Measurements from ENCODE around the gene ZSCAN1.

ZSCAN1 gene

GRCh38 chr19:58045411-58046050 is 11.7 kb downstream of the ZSCAN1 start:
- DNase-seq (ENCODE audit: low spot score) = no peak
- TF ChIP-seq, protein P1, sequence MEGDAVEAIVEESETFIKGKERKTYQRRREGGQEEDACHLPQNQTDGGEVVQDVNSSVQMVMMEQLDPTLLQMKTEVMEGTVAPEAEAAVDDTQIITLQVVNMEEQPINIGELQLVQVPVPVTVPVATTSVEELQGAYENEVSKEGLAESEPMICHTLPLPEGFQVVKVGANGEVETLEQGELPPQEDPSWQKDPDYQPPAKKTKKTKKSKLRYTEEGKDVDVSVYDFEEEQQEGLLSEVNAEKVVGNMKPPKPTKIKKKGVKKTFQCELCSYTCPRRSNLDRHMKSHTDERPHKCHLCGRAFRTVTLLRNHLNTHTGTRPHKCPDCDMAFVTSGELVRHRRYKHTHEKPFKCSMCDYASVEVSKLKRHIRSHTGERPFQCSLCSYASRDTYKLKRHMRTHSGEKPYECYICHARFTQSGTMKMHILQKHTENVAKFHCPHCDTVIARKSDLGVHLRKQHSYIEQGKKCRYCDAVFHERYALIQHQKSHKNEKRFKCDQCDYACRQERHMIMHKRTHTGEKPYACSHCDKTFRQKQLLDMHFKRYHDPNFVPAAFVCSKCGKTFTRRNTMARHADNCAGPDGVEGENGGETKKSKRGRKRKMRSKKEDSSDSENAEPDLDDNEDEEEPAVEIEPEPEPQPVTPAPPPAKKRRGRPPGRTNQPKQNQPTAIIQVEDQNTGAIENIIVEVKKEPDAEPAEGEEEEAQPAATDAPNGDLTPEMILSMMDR (conservative IDR thresholded peaks at IDR 0.05; ENCODE audit: low read depth) = no peak
- CTCF ChIA-PET = interaction anchor here (0.6 kb wide), 1 partner anchor 1155 kb away, joined by 4 read pairs; no protein-coding TSS in a partner anchor
- H3K27ac ChIP-seq = no peak overlapping the region
- POLR2A ChIA-PET (ENCODE audit: low non-redundant PET) = no interaction called here

- POLR2A ChIA-PET (ENCODE audit: low non-redundant PET) = no interaction called here
- no peak for DNase-seq (ENCODE audit: low spot score)
- CTCF ChIA-PET = no interaction called here
- H3K27ac ChIP-seq = no peak overlapping the region
- TF ChIP-seq, protein P1 (conservative IDR thresholded peaks at IDR 0.05; ENCODE audit: low read depth) = no peak
These were observed 13.0 kb downstream of the ZSCAN1 start for GRCh38 chr19:58046856-58047255.

DNA sequence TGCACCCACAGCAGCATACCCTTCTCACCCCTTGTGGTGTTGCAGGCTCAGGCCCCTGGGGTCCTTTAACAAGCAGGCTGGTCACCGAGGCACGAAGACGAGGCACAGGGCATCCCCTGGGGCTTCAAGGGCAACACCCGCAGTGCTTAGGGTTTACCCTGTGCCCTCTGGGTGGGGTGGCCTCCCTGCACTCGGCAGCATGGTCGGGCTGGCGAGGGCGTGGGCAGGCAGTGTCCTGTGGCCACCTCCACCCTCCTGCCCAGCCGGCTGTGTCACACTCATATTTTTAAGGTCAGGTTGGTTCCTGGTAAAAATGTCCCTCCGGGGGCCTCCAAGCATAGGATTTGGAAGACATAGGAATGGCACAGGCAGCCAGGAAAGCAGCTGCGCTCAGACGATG is 13.8 kb downstream of the ZSCAN1 start:
- ChIA-PET POLR2A (ENCODE audit: low non-redundant PET) (no interaction called here), CTCF (no interaction called here)
- TF ChIP-seq, protein P1 (conservative IDR thresholded peaks at IDR 0.05; ENCODE audit: low read depth) = no peak
- no peak overlapping the region for H3K27ac ChIP-seq
- DNase-seq (ENCODE audit: low spot score) = no peak

GRCh38 chr19:58052256-58052655 is 18.4 kb downstream of the ZSCAN1 start:
- DNase-seq (ENCODE audit: low spot score) = no peak
- no peak overlapping the region for H3K27ac ChIP-seq
- TF ChIP-seq, protein P1 (conservative IDR thresholded peaks at IDR 0.05; ENCODE audit: low read depth) = no peak
- POLR2A ChIA-PET (ENCODE audit: low non-redundant PET) = no interaction called here
- CTCF ChIA-PET = no interaction called here

DNA sequence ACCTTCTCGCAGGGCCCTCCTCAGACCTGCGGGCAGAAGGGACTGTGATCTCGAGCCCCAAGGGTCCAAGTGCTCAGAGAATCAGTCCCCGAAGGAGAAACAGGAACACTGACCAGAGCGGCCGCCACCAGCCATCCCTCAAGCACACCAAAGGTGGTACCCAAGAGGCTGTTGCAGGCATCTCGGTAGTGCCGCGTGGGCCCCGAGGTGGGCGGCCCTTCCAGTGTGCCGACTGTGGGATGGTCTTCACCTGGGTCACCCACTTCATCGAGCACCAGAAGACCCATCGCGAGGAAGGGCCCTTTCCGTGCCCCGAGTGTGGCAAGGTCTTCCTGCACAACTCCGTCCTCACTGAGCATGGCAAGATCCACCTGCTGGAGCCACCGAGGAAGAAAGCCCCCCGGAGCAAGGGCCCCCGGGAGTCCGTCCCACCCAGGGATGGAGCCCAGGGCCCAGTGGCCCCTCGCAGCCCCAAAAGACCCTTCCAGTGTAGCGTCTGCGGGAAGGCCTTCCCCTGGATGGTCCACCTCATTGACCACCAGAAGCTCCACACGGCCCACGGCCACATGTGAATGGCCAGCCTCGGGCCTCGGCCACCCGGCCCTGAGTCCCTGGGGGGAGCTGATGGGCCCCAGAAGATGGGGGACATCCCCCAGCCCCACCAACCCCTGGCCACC is 19.8 kb downstream of the ZSCAN1 start:
- TF ChIP-seq, protein P1 (conservative IDR thresholded peaks at IDR 0.05; ENCODE audit: low read depth) = no peak
- CTCF ChIA-PET = no interaction called here
- no peak overlapping the region for H3K27ac ChIP-seq
- POLR2A ChIA-PET (ENCODE audit: low non-redundant PET) = no interaction called here
- DNase-seq (ENCODE audit: low spot score) = no peak

- POLR2A ChIA-PET (ENCODE audit: low non-redundant PET) = no interaction called here
- CTCF ChIA-PET = no interaction called here
- TF ChIP-seq, protein P1 (conservative IDR thresholded peaks at IDR 0.05; ENCODE audit: low read depth) = no peak
- no peak for DNase-seq (ENCODE audit: low spot score)
- H3K27ac ChIP-seq = no peak overlapping the region
These were observed 21.4 kb downstream of the ZSCAN1 start for GRCh38 chr19:58054901-58055874.

Measured in RWPE1 (cell line).